GM12891 (cell line): Measurements from ENCODE around the gene NDC80.

Source experiments
- DNase-seq: peaks from one replicate; pipeline ENCODE4 v3.0.0; 2011; ENCODE audit warnings: low spot score; ENCODE audit not compliant: insufficient read length
- FAIRE-seq: peaks from 2 replicates; lab custom pipeline; 2011; peaks lifted over from hg19 to GRCh38; lab: Jason Lieb, UNC
- PAX5 ChIP-seq: IDR thresholded peaks from 2 replicates; pipeline ENCODE4 v1.6.1; 2011; ENCODE audit warnings: low read length, moderate library complexity, mild to moderate bottlenecking; ENCODE audit not compliant: insufficient read depth, severe bottlenecking
- POLR2A ChIP-seq: IDR thresholded peaks from 2 replicates; pipeline ENCODE4 v1.6.1; 2011; ENCODE audit warnings: low read depth, low read length, control low read depth
- POLR2AphosphoS5 ChIP-seq: IDR thresholded peaks from 2 replicates; pipeline ENCODE4 v1.6.1; 2011; ENCODE audit warnings: low read depth, low read length, control low read depth
- POU2F2 ChIP-seq: IDR thresholded peaks from 2 replicates; pipeline ENCODE4 v1.6.1; 2011; ENCODE audit warnings: low read depth, mild to moderate bottlenecking, control low read depth, low read length, moderate library complexity
- SPI1 ChIP-seq: IDR thresholded peaks from 2 replicates; pipeline ENCODE4 v1.6.1; 2011; ENCODE audit warnings: low read depth, low read length, control low read depth
- TAF1 ChIP-seq: IDR thresholded peaks from 2 replicates; pipeline ENCODE4 v1.6.1; 2011; ENCODE audit warnings: low read depth, low read length, control low read depth

NDC80 gene

DNA sequence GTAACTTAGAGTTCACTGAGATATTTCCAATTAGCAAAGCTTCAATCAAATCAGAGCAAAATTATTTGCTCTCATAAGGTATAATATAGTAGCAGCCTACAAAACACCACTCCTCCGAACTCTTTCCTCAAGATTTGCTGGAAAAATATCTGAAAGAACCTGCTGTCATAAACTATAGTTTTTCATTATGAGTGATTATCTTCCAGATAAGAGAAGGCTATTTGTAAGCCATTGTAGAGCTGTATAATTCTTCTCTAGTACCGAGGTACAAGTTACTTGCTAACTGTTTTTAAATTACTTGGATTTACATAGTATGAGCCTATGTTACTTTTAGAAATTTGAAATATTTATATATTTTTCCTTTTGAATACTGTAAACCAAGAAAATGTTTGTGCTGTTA lies 2.1 kb downstream of the NDC80 start:
- TF ChIP-seq SPI1 (no peak), POU2F2 (no peak), POLR2AphosphoS5 (no peak), TAF1 (no peak)
- FAIRE-seq: no peak
- no peak for DNase-seq

DNA sequence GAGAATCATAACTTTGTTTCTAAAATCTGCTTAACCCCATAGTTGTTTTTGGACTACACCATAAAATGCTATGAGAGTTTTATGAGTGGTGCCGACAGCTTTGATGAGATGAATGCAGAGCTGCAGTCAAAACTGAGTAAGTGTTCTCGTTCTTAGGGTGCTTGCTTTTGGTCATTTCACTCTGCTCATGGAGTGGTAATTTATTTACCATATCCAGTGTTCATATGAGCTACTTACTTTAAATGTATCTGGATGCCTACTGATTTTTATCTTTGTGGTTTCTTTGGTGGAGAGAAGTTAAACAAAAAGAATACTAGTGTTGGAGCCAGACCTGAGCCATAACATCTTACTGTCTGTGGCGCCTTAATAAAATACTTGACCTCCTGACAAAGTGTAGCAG lies 16.4 kb downstream of the NDC80 start:
- DNase-seq (no peak), FAIRE-seq (no peak)
- TF ChIP-seq POU2F2: no peak
- no peak for TF ChIP-seq POLR2A
- TF ChIP-seq PAX5: no peak
- no peak for TF ChIP-seq SPI1
- no peak for TF ChIP-seq TAF1
- TF ChIP-seq POLR2AphosphoS5: no peak

- DNase-seq: no peak
- TF ChIP-seq POLR2A (no peak), POLR2AphosphoS5 (no peak), POU2F2 (no peak), TAF1 (no peak), SPI1 (no peak)
- FAIRE-seq: no peak
These were observed 17.4 kb downstream of the NDC80 start for GRCh38 chr18:2588666-2589344.

GRCh38 chr18:2589345-2590068 lies 18.1 kb downstream of the NDC80 start:
- TF ChIP-seq PAX5 (no peak), TAF1 (no peak), SPI1 (no peak), POLR2A (no peak)
- DNase-seq (no peak), FAIRE-seq (no peak)

GRCh38 chr18:2590303-2590702 lies 18.9 kb downstream of the NDC80 start:
- no peak for DNase-seq
- TF ChIP-seq POU2F2: no peak
- no peak for TF ChIP-seq PAX5
- no peak for TF ChIP-seq SPI1
- no peak for TF ChIP-seq TAF1
- no peak for TF ChIP-seq POLR2AphosphoS5
- FAIRE-seq: no peak

GRCh38 chr18:2597639-2598038 lies 26.3 kb downstream of the NDC80 start:
- FAIRE-seq: no peak
- TF ChIP-seq SPI1: 0 out of 2 replicates have a peak, but pooled peaks have one; percentile 4
- no peak for TF ChIP-seq POLR2AphosphoS5
- TF ChIP-seq TAF1: no peak
- TF ChIP-seq POU2F2: no peak
- no peak for TF ChIP-seq PAX5
- no peak for TF ChIP-seq POLR2A
- no peak for DNase-seq

GRCh38 chr18:2602844-2603243 lies 31.5 kb downstream of the NDC80 start:
- TF ChIP-seq TAF1 (no peak), PAX5 (no peak), SPI1 (no peak), POLR2AphosphoS5 (no peak), POU2F2 (no peak), POLR2A (no peak)
- FAIRE-seq (peak; percentile 5), DNase-seq (no peak)

DNA sequence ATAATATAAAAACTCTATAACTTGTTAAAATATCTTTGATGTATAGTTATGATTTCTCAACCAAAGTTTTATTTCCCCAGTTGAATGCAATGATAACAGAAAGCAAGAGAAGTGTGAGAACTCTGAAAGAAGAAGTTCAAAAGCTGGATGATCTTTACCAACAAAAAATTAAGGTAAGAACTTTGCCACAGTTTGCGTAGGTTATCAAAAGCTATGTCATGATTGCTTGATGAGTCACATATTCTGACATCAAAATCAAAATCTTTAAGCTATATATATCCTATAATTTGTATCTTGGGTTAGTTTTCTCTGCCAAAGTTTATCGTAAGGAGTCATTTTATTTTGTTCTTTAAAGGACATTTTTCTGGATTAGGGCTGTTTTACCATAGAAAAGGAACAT lies 35.0 kb downstream of the NDC80 start:
- no peak for TF ChIP-seq POLR2AphosphoS5
- no peak for TF ChIP-seq POLR2A
- TF ChIP-seq PAX5: no peak
- no peak for TF ChIP-seq SPI1
- no peak for TF ChIP-seq POU2F2
- TF ChIP-seq TAF1: no peak
- FAIRE-seq (no peak), DNase-seq (no peak)

DNA sequence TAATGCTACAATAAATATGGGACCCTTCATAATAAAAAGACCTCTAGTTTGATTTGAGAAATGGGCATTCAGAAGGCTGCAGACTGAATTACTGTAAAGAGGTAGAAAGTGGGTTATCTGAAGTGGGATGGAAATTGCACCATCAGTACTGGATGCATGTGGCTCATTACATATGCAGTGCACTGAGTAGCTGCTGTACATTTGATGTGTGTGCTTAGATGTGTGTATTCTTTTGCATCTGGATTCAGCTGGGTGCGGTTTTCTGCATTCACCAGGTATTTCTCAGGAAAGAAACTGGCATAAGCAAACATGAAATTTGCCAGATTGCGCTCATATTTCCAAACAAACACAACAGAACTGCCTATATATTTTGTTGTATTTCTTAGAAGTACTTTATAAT lies 38.2 kb downstream of the NDC80 start:
- FAIRE-seq (no peak), DNase-seq (no peak)
- no peak for TF ChIP-seq PAX5
- no peak for TF ChIP-seq TAF1
- no peak for TF ChIP-seq POLR2AphosphoS5
- no peak for TF ChIP-seq SPI1
- TF ChIP-seq POLR2A: no peak
- TF ChIP-seq POU2F2: no peak

DNA sequence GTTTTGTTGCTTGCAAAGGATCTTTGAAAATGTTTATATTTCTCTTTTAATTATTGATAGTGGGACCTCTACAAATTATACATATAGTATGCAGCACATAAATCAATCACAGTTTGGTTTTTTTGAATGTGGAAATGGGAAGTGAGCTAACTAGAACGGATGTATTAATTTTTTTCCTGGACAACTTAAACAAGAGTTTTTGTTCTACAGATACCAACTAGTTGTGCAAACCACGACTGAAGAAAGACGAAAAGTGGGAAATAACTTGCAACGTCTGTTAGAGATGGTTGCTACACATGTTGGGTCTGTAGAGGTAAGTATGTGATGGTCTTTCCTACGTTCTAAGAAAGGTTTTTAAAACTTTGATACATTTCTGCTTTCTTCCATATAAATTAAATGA lies 39.2 kb downstream of the NDC80 start:
- no peak for TF ChIP-seq POLR2A
- no peak for TF ChIP-seq POU2F2
- no peak for TF ChIP-seq SPI1
- TF ChIP-seq POLR2AphosphoS5: no peak
- FAIRE-seq (no peak), DNase-seq (no peak)

GRCh38 chr18:2612996-2613395 lies 41.6 kb downstream of the NDC80 start:
- TF ChIP-seq SPI1 (no peak), POLR2A (no peak), PAX5 (no peak), POLR2AphosphoS5 (no peak), POU2F2 (no peak), TAF1 (no peak)
- no peak for FAIRE-seq
- no peak for DNase-seq
